ENCODE data around the gene MINDY1. TPM values are rescaled to one million over a fixed set of nuclear protein-coding genes. Genes with fewer than 3 reads are reported as not detected.

MINDY1 gene
- total and polyA plus RNA-seq, 2 experiments from 2014 or later, result 11.5 to 35.6 TPM

GRCh38 chr1:150954708-150955107 lies 52.0 kb downstream of the MINDY1 start:
- Histone ChIP-seq H3K36me3 (peaks cover 67% of the 10 kb centered on the region), H3K4me3 (no peak overlapping the region), H3K9me3 (ENCODE audit: low read depth) (no peaks in the 10 kb centered on the region), H3K27ac (peak overlapping the region; percentile 14), H3K27me3 (no peaks in the 10 kb centered on the region), H3K4me1 (ENCODE audit: low read depth) (no peaks in the 10 kb centered on the region)
- no peak for DNase-seq (ENCODE audit: low read depth in 1 of 2, low spot score in 1 of 2)
- TF ChIP-seq CTCF (IDR thresholded peaks at IDR 0.05; ENCODE audit: low read depth, low read length), result no peak

Other genes with a start within 250 kb of the MINDY1 start
- 0.03 TPM in 1 of 2 replicates, not detected in the other for gene CTSS, start 241.1 kb downstream of the MINDY1 start, total RNA-seq
- gene CTSS, start 241.1 kb downstream of the MINDY1 start, polyA plus RNA-seq, result not detected in 2 replicates
- gene CTSK, start 198.6 kb downstream of the MINDY1 start, total RNA-seq, result 1.7 and 2.0 TPM in 2 replicates
- gene CTSK, start 198.6 kb downstream of the MINDY1 start, polyA plus RNA-seq, result 2.2 and 3.8 TPM in 2 replicates
- gene ARNT, start 130.3 kb downstream of the MINDY1 start, total RNA-seq, result 46.8 and 87.3 TPM in 2 replicates
- gene ARNT, start 130.3 kb downstream of the MINDY1 start, polyA plus RNA-seq, result 29.4 and 44.0 TPM in 2 replicates
- not detected in 2 replicates for gene CTXND2, start 119.8 kb downstream of the MINDY1 start, total RNA-seq
- gene CTXND2, start 119.8 kb downstream of the MINDY1 start, polyA plus RNA-seq, result not detected in 2 replicates
- gene SETDB1, start 80.5 kb downstream of the MINDY1 start, total RNA-seq, result 37.8 and 69.9 TPM in 2 replicates
- gene SETDB1, start 80.5 kb downstream of the MINDY1 start, polyA plus RNA-seq, result 20.1 and 23.7 TPM in 2 replicates
- 64.7 and 65.0 TPM in 2 replicates for gene CERS2, start 32.1 kb downstream of the MINDY1 start, total RNA-seq
- gene CERS2, start 32.1 kb downstream of the MINDY1 start, polyA plus RNA-seq, result 119 and 124 TPM in 2 replicates
- gene ANXA9, start 24.6 kb downstream of the MINDY1 start, total RNA-seq, result 0.21 and 1.7 TPM in 2 replicates
- 1.4 and 2.0 TPM in 2 replicates for gene ANXA9, start 24.6 kb downstream of the MINDY1 start, polyA plus RNA-seq
- gene PRUNE1, start 1.5 kb upstream of the MINDY1 start, total RNA-seq, result 44.1 and 51.6 TPM in 2 replicates
- gene PRUNE1, start 1.5 kb upstream of the MINDY1 start, polyA plus RNA-seq, result 52.2 and 67.3 TPM in 2 replicates
- gene BNIPL, start 29.7 kb upstream of the MINDY1 start, total RNA-seq, result 0.66 and 1.3 TPM in 2 replicates
- gene BNIPL, start 29.7 kb upstream of the MINDY1 start, polyA plus RNA-seq, result 0.65 and 1.3 TPM in 2 replicates
- 11.6 and 13.6 TPM in 2 replicates for gene C1orf56, start 40.8 kb upstream of the MINDY1 start, total RNA-seq
- 15.6 TPM in 2 replicates for gene C1orf56, start 40.8 kb upstream of the MINDY1 start, polyA plus RNA-seq
- 42.8 and 49.3 TPM in 2 replicates for gene CDC42SE1, start 52.7 kb upstream of the MINDY1 start, total RNA-seq
- 24.0 and 25.4 TPM in 2 replicates for gene CDC42SE1, start 52.7 kb upstream of the MINDY1 start, polyA plus RNA-seq
- 15.1 and 30.1 TPM in 2 replicates for gene MLLT11, start 53.5 kb upstream of the MINDY1 start, total RNA-seq
- gene MLLT11, start 53.5 kb upstream of the MINDY1 start, polyA plus RNA-seq, result 54.5 and 91.6 TPM in 2 replicates
- gene GABPB2, start 63.9 kb upstream of the MINDY1 start, total RNA-seq, result 2.9 and 4.6 TPM in 2 replicates
- 1.6 and 1.7 TPM in 2 replicates for gene GABPB2, start 63.9 kb upstream of the MINDY1 start, polyA plus RNA-seq
- 22.0 and 28.1 TPM in 2 replicates for gene SEMA6C, start 139.7 kb upstream of the MINDY1 start, total RNA-seq
- gene SEMA6C, start 139.7 kb upstream of the MINDY1 start, polyA plus RNA-seq, result 23.3 and 29.9 TPM in 2 replicates
- 0.45 TPM in 1 of 2 replicates, not detected in the other for gene TNFAIP8L2, start 149.7 kb upstream of the MINDY1 start, total RNA-seq
- gene TNFAIP8L2, start 149.7 kb upstream of the MINDY1 start, polyA plus RNA-seq, result 0.20 and 0.39 TPM in 2 replicates
- gene LYSMD1, start 159.0 kb upstream of the MINDY1 start, total RNA-seq, result 19.7 and 26.7 TPM in 2 replicates
- gene LYSMD1, start 159.0 kb upstream of the MINDY1 start, polyA plus RNA-seq, result 4.9 and 8.0 TPM in 2 replicates
- gene SCNM1, start 159.2 kb upstream of the MINDY1 start, total RNA-seq, result 30.8 and 50.9 TPM in 2 replicates
- 66.5 and 80.7 TPM in 2 replicates for gene SCNM1, start 159.2 kb upstream of the MINDY1 start, polyA plus RNA-seq
- gene TMOD4, start 169.1 kb upstream of the MINDY1 start, total RNA-seq, result 0.48 TPM in 1 of 2 replicates, not detected in the other
- 0.44 TPM in 1 of 2 replicates, not detected in the other for gene TMOD4, start 169.1 kb upstream of the MINDY1 start, polyA plus RNA-seq
- 47.5 and 60.0 TPM in 2 replicates for gene VPS72, start 183.3 kb upstream of the MINDY1 start, total RNA-seq
- gene VPS72, start 183.3 kb upstream of the MINDY1 start, polyA plus RNA-seq, result 64.7 and 82.7 TPM in 2 replicates
- gene PIP5K1A, start 191.7 kb upstream of the MINDY1 start, total RNA-seq, result 36.4 and 91.3 TPM in 2 replicates
- gene PIP5K1A, start 191.7 kb upstream of the MINDY1 start, polyA plus RNA-seq, result 21.6 and 28.8 TPM in 2 replicates
- gene PSMD4, start 247.8 kb upstream of the MINDY1 start, total RNA-seq, result 140 and 199 TPM in 2 replicates
- 246 and 277 TPM in 2 replicates for gene PSMD4, start 247.8 kb upstream of the MINDY1 start, polyA plus RNA-seq

Measured in cardiac muscle cell (in vitro differentiated cells and primary cell).